ENCODE data around the gene USPL1. TPM values are rescaled to one million over a fixed set of nuclear protein-coding genes. Genes with fewer than 3 reads are reported as not detected.

Gene USPL1
- total and polyA plus RNA-seq, 7 donors, result 6.6 to 18.4 (median 12.4) TPM

DNA sequence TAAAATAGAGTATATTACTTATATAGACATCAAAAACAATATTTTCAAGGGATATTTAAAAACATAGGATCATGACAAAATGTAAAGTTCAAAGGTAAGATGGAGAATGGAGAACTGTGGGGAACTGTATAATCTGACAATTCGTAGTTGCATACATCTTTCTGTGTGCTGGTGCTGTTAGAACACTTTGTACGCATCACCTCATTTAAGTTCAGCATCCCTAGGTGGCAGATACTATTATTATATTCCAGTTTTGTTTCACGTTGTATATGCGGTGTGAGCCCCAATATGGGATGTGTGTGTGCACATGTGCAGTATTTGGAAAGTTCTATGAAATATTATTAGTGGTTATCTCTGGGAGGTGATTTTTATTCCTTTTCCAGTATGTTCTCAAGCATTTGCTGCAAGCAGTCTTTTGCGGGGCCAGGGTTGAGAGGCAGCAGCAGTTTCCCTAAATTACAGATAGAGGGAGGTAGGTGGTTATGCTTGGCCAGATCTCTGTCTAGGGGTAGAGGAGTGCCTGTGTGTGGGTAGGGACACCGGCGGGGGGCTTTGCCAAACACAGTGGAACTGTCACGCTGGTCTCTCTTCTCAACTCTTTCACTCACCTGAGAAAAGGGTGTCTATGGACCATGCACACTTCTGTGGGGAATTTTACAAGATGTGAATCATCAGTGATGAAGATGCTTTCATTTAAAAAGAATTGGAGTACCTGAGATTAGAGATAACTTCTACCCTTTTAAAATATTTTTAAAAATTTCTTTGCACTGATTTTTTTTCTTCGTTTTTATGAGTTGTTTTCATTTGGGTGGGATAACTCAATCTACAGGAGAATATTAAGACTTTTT, 62.0 kb downstream of the USPL1 start:
- TF ChIP-seq CTCF (IDR thresholded peaks at IDR 0.05), result peak; percentile 43
- DNase-seq (no peak), ATAC-seq (peak in 3 of 4 donors; percentile 61 to 78 (median 74))
- Histone ChIP-seq H3K9me3 (no peaks in the 10 kb centered on the region), H3K4me1 (no peaks in the 10 kb centered on the region), H3K27me3 (ENCODE audit: insufficient read depth in 3 of 3, low read length in 2 of 3) (no peaks in the 10 kb centered on the region), H3K4me3 (no peak overlapping the region), H3K36me3 (ENCODE audit: insufficient read depth in 1 of 2, low read depth in 1 of 2) (no peaks in the 10 kb centered on the region), H3K27ac (no peak overlapping the region)
- intact Hi-C loops (cut with DNase I), result loop anchor here (5.0 to 10.0 kb wide), 5 partner anchors 48 to 365 kb away; no protein-coding TSS in a partner anchor
- 39 to 54% (median 39%) methylated on average over 9 of the region's 9 CpGs for WGBS, 3 donors

DNA sequence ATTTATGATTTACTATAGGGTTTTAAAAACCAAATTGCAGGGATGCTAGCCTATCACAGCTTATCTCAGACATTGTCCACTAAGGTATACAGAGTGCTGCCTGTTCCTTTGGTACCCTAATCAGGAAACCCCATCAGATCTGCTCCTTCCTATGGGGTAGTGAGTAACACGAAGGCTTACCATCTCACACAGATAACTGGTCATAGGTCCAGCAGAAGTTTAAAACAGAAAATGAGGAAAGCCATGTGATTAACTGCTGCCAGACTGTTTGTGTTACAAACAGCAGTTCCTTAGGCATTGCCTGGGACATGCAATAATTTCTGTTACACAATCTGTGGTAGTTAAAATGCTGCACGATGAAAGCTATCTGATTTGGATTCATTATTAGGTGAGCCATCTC, 64.1 kb downstream of the USPL1 start:
- no peaks in the 10 kb centered on the region for H3K27me3 ChIP-seq (ENCODE audit: insufficient read depth in 3 of 3, low read length in 2 of 3)
- H3K9me3 ChIP-seq, result no peaks in the 10 kb centered on the region
- ATAC-seq, result peak in 2 of 4 donors; percentile 27 to 35
- TF ChIP-seq CTCF (IDR thresholded peaks at IDR 0.05), result no peak
- H3K27ac ChIP-seq, result no peak overlapping the region
- intact Hi-C loops (cut with DNase I), result no loop called here
- H3K36me3 ChIP-seq (ENCODE audit: insufficient read depth in 1 of 2, low read depth in 1 of 2), result no peaks in the 10 kb centered on the region
- no peaks in the 10 kb centered on the region for H3K4me1 ChIP-seq
- 36 to 52% (median 37%) methylated on average over 2 of the region's 2 CpGs for WGBS, 3 donors
- no peak overlapping the region for H3K4me3 ChIP-seq
- DNase-seq, result no peak

DNA sequence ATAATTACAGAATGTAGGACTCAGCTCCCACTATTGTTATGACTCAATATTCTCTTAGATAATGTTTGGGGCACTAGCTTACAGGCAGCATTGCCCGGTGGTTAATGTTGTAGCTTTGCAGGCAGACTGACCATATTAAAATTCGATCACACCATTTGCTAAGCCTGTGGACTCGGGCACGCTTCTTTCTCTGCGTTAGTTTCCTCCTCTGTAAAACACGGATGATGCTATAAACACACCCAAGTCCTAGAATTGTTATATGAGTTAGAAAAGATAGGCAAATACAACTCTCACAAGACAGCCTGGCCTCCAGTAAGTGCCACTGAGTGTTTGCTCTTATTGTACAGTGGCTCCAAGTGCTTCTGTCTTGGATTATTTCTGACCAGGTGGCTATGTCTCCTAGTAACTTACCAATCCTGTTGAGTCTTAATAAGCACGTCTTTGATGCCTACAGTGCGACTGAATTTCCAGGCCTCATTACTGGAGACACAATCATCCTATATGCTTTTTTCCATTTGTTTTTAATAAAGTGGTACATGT, 67.7 kb downstream of the USPL1 start:
- H3K27ac ChIP-seq, result no peak overlapping the region
- 68 to 79% (median 70%) methylated on average over 8 of the region's 8 CpGs for WGBS, 3 donors
- no peak for ATAC-seq
- no peaks in the 10 kb centered on the region for H3K36me3 ChIP-seq (ENCODE audit: insufficient read depth in 1 of 2, low read depth in 1 of 2)
- intact Hi-C loops (cut with DNase I), result no loop called here
- no peaks in the 10 kb centered on the region for H3K27me3 ChIP-seq (ENCODE audit: insufficient read depth in 3 of 3, low read length in 2 of 3)
- H3K4me3 ChIP-seq, result no peak overlapping the region
- no peak for TF ChIP-seq CTCF (IDR thresholded peaks at IDR 0.05)
- DNase-seq, result no peak
- H3K4me1 ChIP-seq, result no peaks in the 10 kb centered on the region
- H3K9me3 ChIP-seq, result no peaks in the 10 kb centered on the region

GRCh38 chr13:30685987-30686386, 68.3 kb downstream of the USPL1 start:
- Histone ChIP-seq H3K4me3 (no peak overlapping the region), H3K9me3 (no peaks in the 10 kb centered on the region), H3K4me1 (peaks cover 4% of the 10 kb centered on the region), H3K36me3 (ENCODE audit: insufficient read depth in 1 of 2, low read depth in 1 of 2) (no peaks in the 10 kb centered on the region), H3K27ac (no peak overlapping the region), H3K27me3 (ENCODE audit: insufficient read depth in 3 of 3, low read length in 2 of 3) (no peaks in the 10 kb centered on the region)
- no peak for ATAC-seq
- intact Hi-C loops (cut with DNase I), result no loop called here
- DNase-seq, result no peak
- no peak for TF ChIP-seq CTCF (IDR thresholded peaks at IDR 0.05)
- WGBS, 3 donors, result 86 to 99% (median 89%) methylated on average over 2 of the region's 2 CpGs
